ENCODE results near the gene FLRT2. TPM values are rescaled to one million over a fixed set of nuclear protein-coding genes. Genes with fewer than 3 reads are reported as not detected.

FLRT2 gene
- total RNA-seq, 1 donor from 2014 or later, result 205 TPM

- DNase-seq (ENCODE audit: low spot score), result no peak
- no peak for ATAC-seq
- intact Hi-C loops (cut with DNase I), result no loop called here
These were observed 87.8 kb downstream of the FLRT2 start for GRCh38 chr14:85617791-85618190.

GRCh38 chr14:85618390-85618789 lies 88.4 kb downstream of the FLRT2 start:
- DNase-seq (ENCODE audit: low spot score), result no peak
- ATAC-seq, result no peak
- intact Hi-C loops (cut with DNase I), result no loop called here

- intact Hi-C loops (cut with DNase I), result no loop called here
- DNase-seq (ENCODE audit: low spot score), result no peak
These were observed 89.0 kb downstream of the FLRT2 start for GRCh38 chr14:85618978-85619377.

GRCh38 chr14:85619851-85620250 lies 89.9 kb downstream of the FLRT2 start:
- intact Hi-C loops (cut with DNase I), result no loop called here
- DNase-seq (ENCODE audit: low spot score), result no peak
- ATAC-seq, result no peak

More at GRCh38 chr14:85618978-85619377, 89.0 kb downstream of the FLRT2 start:
- no peak for ATAC-seq

- ATAC-seq (no peak), DNase-seq (ENCODE audit: low spot score) (no peak)
- intact Hi-C loops (cut with DNase I), result no loop called here
These were observed 91.0 kb downstream of the FLRT2 start for GRCh38 chr14:85620947-85621346.

GRCh38 chr14:85622106-85622505 lies 92.2 kb downstream of the FLRT2 start:
- ATAC-seq, result no peak
- intact Hi-C loops (cut with DNase I), result no loop called here
- no peak for DNase-seq (ENCODE audit: low spot score)

- DNase-seq (ENCODE audit: low spot score) (no peak), ATAC-seq (no peak)
- intact Hi-C loops (cut with DNase I), result no loop called here
These were observed 93.2 kb downstream of the FLRT2 start for GRCh38 chr14:85622986-85623685.

GRCh38 chr14:85625925-85626585 lies 96.1 kb downstream of the FLRT2 start:
- DNase-seq (ENCODE audit: low spot score) (no peak), ATAC-seq (no peak)
- intact Hi-C loops (cut with DNase I), result no loop called here

- no peak for ATAC-seq
- no peak for DNase-seq (ENCODE audit: low spot score)
- intact Hi-C loops (cut with DNase I), result no loop called here
These were observed 104.3 kb downstream of the FLRT2 start for GRCh38 chr14:85634205-85634604.

- ATAC-seq (no peak), DNase-seq (ENCODE audit: low spot score) (no peak)
- intact Hi-C loops (cut with DNase I), result no loop called here
These were observed 114.3 kb downstream of the FLRT2 start for GRCh38 chr14:85644211-85644610.

- ATAC-seq, result no peak
- intact Hi-C loops (cut with DNase I), result no loop called here
- no peak for DNase-seq (ENCODE audit: low spot score)
These were observed 123.1 kb downstream of the FLRT2 start for GRCh38 chr14:85653029-85653428.

GRCh38 chr14:85660243-85660922 lies 130.4 kb downstream of the FLRT2 start:
- ATAC-seq (no peak), DNase-seq (ENCODE audit: low spot score) (no peak)
- intact Hi-C loops (cut with DNase I), result no loop called here

- no peak for ATAC-seq
- intact Hi-C loops (cut with DNase I), result no loop called here
These were observed 132.2 kb downstream of the FLRT2 start for GRCh38 chr14:85662096-85662495.

GRCh38 chr14:85663256-85663655 lies 133.3 kb downstream of the FLRT2 start:
- intact Hi-C loops (cut with DNase I), result no loop called here
- ATAC-seq (no peak), DNase-seq (ENCODE audit: low spot score) (no peak)

More at GRCh38 chr14:85662096-85662495, 132.2 kb downstream of the FLRT2 start:
- DNase-seq (ENCODE audit: low spot score), result no peak

- intact Hi-C loops (cut with DNase I), result no loop called here
- DNase-seq (ENCODE audit: low spot score) (no peak), ATAC-seq (no peak)
These were observed 133.7 kb downstream of the FLRT2 start for GRCh38 chr14:85663667-85664066.

GRCh38 chr14:85675957-85676356 lies 146.0 kb downstream of the FLRT2 start:
- intact Hi-C loops (cut with DNase I), result no loop called here
- ATAC-seq (peak; percentile 20), DNase-seq (ENCODE audit: low spot score) (no peak)

GRCh38 chr14:85686908-85687307 lies 157.0 kb downstream of the FLRT2 start:
- intact Hi-C loops (cut with DNase I), result no loop called here
- DNase-seq (ENCODE audit: low spot score) (no peak), ATAC-seq (peak; percentile 33)

GRCh38 chr14:85687456-85687855 lies 157.5 kb downstream of the FLRT2 start:
- ATAC-seq (no peak), DNase-seq (ENCODE audit: low spot score) (no peak)
- intact Hi-C loops (cut with DNase I), result no loop called here

GRCh38 chr14:85688006-85688405 lies 158.1 kb downstream of the FLRT2 start:
- peak; percentile 97 for ATAC-seq
- intact Hi-C loops (cut with DNase I), result no loop called here
- DNase-seq (ENCODE audit: low spot score), result no peak

GRCh38 chr14:85695300-85695699 lies 165.4 kb downstream of the FLRT2 start:
- intact Hi-C loops (cut with DNase I), result no loop called here
- no peak for ATAC-seq
- DNase-seq (ENCODE audit: low spot score), result no peak
